Cardiac muscle cell (in vitro differentiated cells and primary cell): ENCODE results near the gene THEMIS. TPM values are rescaled to one million over a fixed set of nuclear protein-coding genes. Genes with fewer than 3 reads are reported as not detected.

ENCODE experiments used
- DNase-seq, 2 donors: peaks; one replicate each; pipeline versions ENCODE4 v3.0.0 to v3.0.0-alpha.2; 2010 to 2017; ENCODE audit warnings: low read depth in 1 of 2, low spot score in 1 of 2
- H3K27ac ChIP-seq: fragments of 200-600 bp; sonication (generic); 2 replicates; pipeline ENCODE4 v1.5.1; 2016
- H3K27me3 ChIP-seq: fragments of 200-600 bp; sonication (generic); 2 replicates; pipeline ENCODE4 v1.6.0; 2016; ENCODE audit warnings: control low read depth
- H3K36me3 ChIP-seq: fragments of 200-600 bp; sonication (generic); 2 replicates; pipeline ENCODE4 v1.5.1; 2016; ENCODE audit warnings: control low read depth
- H3K4me1 ChIP-seq: fragments of 200-600 bp; sonication (generic); 2 replicates; pipeline ENCODE4 v1.8.1; 2017; ENCODE audit warnings: low read depth, mild to moderate bottlenecking, mixed run types
- H3K4me3 ChIP-seq: fragments of 200-600 bp; sonication (generic); 2 replicates; pipeline ENCODE4 v1.5.1; 2016; ENCODE audit warnings: mild to moderate bottlenecking
- H3K9me3 ChIP-seq: fragments of 200-600 bp; sonication (generic); 2 replicates; pipeline ENCODE4 v1.5.1; 2017; ENCODE audit warnings: low read depth, mild to moderate bottlenecking, control low read depth
- CTCF ChIP-seq: IDR thresholded peaks from 2 replicates; pipeline ENCODE4 v1.5.1; 2012; ENCODE audit warnings: low read depth, mild to moderate bottlenecking, low read length
- polyA plus RNA-seq: library from polyadenylated mRNA; unstranded; fragments of >200 nt; fragmentation: Nextera tagmentation; extraction: Ambion mirVana; gene quantifications from 2 replicates; pipeline ENCODE4 v1.2.1, GENCODE V29; 2016
- total RNA-seq: library from RNA; depleted of rRNA; stranded (reverse); fragments of >200 nt; gene quantifications from 2 replicates; pipeline ENCODE4 v1.2.3, GENCODE V29; 2016

THEMIS gene
- total and polyA plus RNA-seq, 2 experiments from 2014 or later, result 0.06 TPM; not detected in 1

DNA sequence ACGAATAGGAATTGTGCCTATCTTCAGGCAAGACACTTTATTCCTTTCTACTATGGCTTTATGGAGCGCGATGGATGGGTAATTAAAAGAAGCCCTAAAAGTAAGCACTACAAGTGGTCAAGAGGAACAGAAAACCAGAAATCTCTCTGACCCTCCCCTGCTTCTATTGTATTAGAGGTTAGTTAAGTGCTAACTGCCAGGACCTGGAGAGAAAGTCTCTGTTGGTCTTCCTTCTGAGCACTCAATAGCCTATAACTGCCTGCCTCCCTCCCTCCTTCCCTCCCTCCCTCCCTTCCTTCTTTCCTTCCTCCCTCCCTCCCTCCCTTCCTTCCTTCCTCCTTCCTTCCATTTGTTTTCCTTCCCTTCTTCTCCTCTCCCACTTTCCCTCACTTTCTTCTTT, 190.2 kb downstream of the THEMIS start:
- no peaks in the 10 kb centered on the region for H3K9me3 ChIP-seq
- no peaks in the 10 kb centered on the region for H3K36me3 ChIP-seq
- TF ChIP-seq CTCF, result no peak
- H3K27ac ChIP-seq, result no peak overlapping the region
- H3K4me3 ChIP-seq, result no peak overlapping the region
- no peaks in the 10 kb centered on the region for H3K27me3 ChIP-seq
- no peaks in the 10 kb centered on the region for H3K4me1 ChIP-seq
- no peak for DNase-seq

DNA sequence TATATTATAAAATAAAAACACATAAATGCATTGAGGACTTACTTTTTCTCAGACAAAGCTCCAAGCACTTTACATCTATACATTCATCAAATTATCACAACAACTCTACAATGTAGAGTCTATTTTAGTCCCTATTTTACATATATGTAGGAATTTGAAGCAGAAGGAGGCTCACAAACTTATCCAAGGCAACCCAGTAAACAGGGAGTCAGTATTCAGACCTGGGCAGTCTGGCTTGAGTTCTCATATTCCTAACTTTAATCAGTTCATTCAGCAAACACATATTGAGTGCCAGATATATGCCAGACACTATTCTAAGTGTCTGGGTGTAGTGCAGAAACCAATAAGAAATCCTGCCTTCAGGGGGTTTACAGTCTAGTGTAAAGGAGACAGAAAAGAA, 194.6 kb downstream of the THEMIS start:
- Histone ChIP-seq H3K4me1 (no peaks in the 10 kb centered on the region), H3K4me3 (no peak overlapping the region), H3K9me3 (no peaks in the 10 kb centered on the region), H3K27ac (no peak overlapping the region), H3K36me3 (no peaks in the 10 kb centered on the region), H3K27me3 (no peaks in the 10 kb centered on the region)
- no peak for DNase-seq
- TF ChIP-seq CTCF, result no peak

DNA sequence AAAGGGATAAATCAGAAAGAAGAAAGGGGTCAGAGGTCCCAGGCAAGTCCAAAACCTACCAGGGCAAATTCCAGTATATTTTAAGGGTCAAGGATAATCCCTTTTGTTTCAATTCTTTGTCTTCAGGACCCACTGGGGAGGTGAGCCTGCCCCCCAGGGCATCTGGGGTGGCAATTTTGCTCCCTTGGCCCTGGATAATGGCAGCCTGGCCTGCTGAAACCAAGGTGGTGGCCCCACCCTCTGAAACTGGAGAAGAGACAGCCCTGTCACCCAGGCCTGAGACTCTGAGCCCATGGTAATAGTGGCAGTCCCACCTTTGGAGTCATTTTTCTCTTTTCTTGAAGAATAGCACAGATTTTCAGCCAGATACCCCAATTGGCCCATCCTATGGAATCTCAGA, 205.8 kb downstream of the THEMIS start:
- no peaks in the 10 kb centered on the region for H3K36me3 ChIP-seq
- TF ChIP-seq CTCF, result no peak

DNA sequence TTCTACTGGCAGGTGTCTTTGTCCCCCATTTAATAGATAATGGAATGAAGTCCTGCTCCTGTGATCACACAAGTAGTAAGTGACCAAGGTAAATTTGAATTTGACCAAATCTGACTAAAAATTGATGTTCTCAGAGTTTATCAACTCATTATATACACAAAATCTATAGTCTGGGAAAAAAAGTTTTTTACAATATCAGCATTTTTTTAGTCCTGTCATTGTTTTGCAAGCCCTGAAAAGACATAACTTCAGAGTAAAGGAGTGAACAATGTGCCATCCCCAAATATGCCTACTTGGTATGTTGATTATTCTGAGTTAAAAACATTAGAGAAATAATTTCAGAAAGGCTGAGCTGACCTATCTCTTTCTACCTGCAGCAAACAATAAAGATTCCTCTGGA, 209.7 kb downstream of the THEMIS start:
- no peak for TF ChIP-seq CTCF

More for the DNA sequence above, 205.8 kb downstream of the THEMIS start:
- Histone ChIP-seq H3K4me1 (no peaks in the 10 kb centered on the region), H3K27ac (no peak overlapping the region), H3K9me3 (no peaks in the 10 kb centered on the region), H3K4me3 (no peak overlapping the region), H3K27me3 (no peaks in the 10 kb centered on the region)
- DNase-seq, result no peak

DNA sequence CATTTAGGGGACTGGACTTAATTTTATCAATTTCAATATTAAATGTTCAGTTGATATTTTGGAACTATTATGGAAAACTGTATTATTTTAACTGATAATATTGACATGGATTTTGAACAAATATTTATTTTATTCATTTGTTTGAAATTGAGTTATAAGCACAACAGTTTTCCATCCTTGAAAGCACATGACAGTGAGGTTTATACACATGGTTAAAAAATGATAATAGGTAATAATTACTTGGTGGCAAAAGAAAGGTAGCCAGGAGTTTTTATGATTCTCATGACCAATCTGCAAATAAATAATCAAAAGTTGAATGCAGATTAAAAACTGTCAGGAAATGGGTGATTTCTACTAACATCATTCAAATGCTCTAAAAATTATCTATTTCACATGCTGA, 210.3 kb downstream of the THEMIS start:
- no peaks in the 10 kb centered on the region for H3K4me1 ChIP-seq
- no peaks in the 10 kb centered on the region for H3K36me3 ChIP-seq

More for the DNA sequence above, 209.7 kb downstream of the THEMIS start:
- Histone ChIP-seq H3K4me1 (no peaks in the 10 kb centered on the region), H3K4me3 (no peak overlapping the region), H3K9me3 (no peaks in the 10 kb centered on the region), H3K27ac (no peak overlapping the region), H3K36me3 (no peaks in the 10 kb centered on the region), H3K27me3 (no peaks in the 10 kb centered on the region)
- DNase-seq, result no peak

More for the DNA sequence above, 210.3 kb downstream of the THEMIS start:
- H3K27me3 ChIP-seq, result no peaks in the 10 kb centered on the region
- H3K27ac ChIP-seq, result no peak overlapping the region
- no peak for TF ChIP-seq CTCF
- no peaks in the 10 kb centered on the region for H3K9me3 ChIP-seq
- no peak overlapping the region for H3K4me3 ChIP-seq
- no peak for DNase-seq
